ENCODE measurements around the gene SMYD3. TPM values are rescaled to one million over a fixed set of nuclear protein-coding genes. Genes with fewer than 3 reads are reported as not detected.

SMYD3 gene
- total RNA-seq, 1 experiment from 2014 or later = 17.4 TPM

GRCh38 chr1:246396322-246396721 lies 110.8 kb downstream of the SMYD3 start:
- no peak overlapping the region for H3K27ac ChIP-seq (ENCODE audit: low read length)
- CTCF ChIA-PET = no interaction called here
- H3K9me3 ChIP-seq (ENCODE audit: control insufficient read depth, insufficient read depth, low read depth, low read length) = no peaks in the 10 kb centered on the region; the same call in 1 of the 2 replicates
- no peaks in the 10 kb centered on the region for H3K36me3 ChIP-seq (ENCODE audit: control insufficient read depth, insufficient read depth, low read length)
- H3K27me3 ChIP-seq (ENCODE audit: control insufficient read depth, insufficient read depth, low read length) = no peaks in the 10 kb centered on the region
- TF ChIP-seq TCF7L2 (IDR thresholded peaks at IDR 0.05; ENCODE audit: low read depth, low read length) (no peak), REST (IDR thresholded peaks at IDR 0.05; ENCODE audit: insufficient read depth in 1 of 2, low read depth in 2 of 2, low read length in 1 of 2) (no peak), POLR2AphosphoS5 (IDR thresholded peaks at IDR 0.05; ENCODE audit: low read depth, low read length) (no peak), SIN3A (IDR thresholded peaks at IDR 0.05; ENCODE audit: borderline replicate concordance, insufficient read depth, low read depth, low read length) (no peak), CTCF (IDR thresholded peaks at IDR 0.05) (no peak)
- H3K4me3 ChIP-seq (ENCODE audit: low read depth in 2 of 2, low read length in 2 of 2) = no peak overlapping the region
- POLR2A ChIA-PET = no interaction called here
- BruUV-seq (replicated peaks) = no TSS peak
- no peaks in the 10 kb centered on the region for H3K4me1 ChIP-seq (ENCODE audit: control insufficient read depth, insufficient read depth, low read length)
- intact Hi-C loops (cut with micrococcal nuclease; ENCODE audit: unreplicated experiment) = no loop called here
- no peak for ATAC-seq
- no peak for DNase-seq (ENCODE audit: low read depth, low spot score)
- in situ Hi-C loops (cut with HindIII; ENCODE audit: low pct_unique_long_range_greater_than_20kb, low sequenced_read_pairs) = no loop called here

- Histone ChIP-seq H3K4me3 (ENCODE audit: low read depth in 2 of 2, low read length in 2 of 2) (no peak overlapping the region), H3K27me3 (ENCODE audit: control insufficient read depth, insufficient read depth, low read length) (no peaks in the 10 kb centered on the region), H3K4me1 (ENCODE audit: control insufficient read depth, insufficient read depth, low read length) (no peaks in the 10 kb centered on the region), H3K36me3 (ENCODE audit: control insufficient read depth, insufficient read depth, low read length) (no peaks in the 10 kb centered on the region), H3K9me3 (ENCODE audit: control insufficient read depth, insufficient read depth, low read depth, low read length) (peaks cover 5% of the 10 kb centered on the region; the same call in 1 of the 2 replicates), H3K27ac (ENCODE audit: low read length) (no peak overlapping the region)
- ChIA-PET POLR2A (interaction anchor here (0.6 kb wide), 1 partner anchor 1532 kb away, joined by 4 read pairs; no protein-coding TSS in a partner anchor), CTCF (no interaction called here)
- no TSS peak for BruUV-seq (replicated peaks)
- ATAC-seq (no peak), DNase-seq (ENCODE audit: low read depth, low spot score) (no peak)
- TF ChIP-seq POLR2AphosphoS5 (IDR thresholded peaks at IDR 0.05; ENCODE audit: low read depth, low read length) (no peak), CTCF (IDR thresholded peaks at IDR 0.05) (no peak), TCF7L2 (IDR thresholded peaks at IDR 0.05; ENCODE audit: low read depth, low read length) (no peak), REST (IDR thresholded peaks at IDR 0.05; ENCODE audit: insufficient read depth in 1 of 2, low read depth in 2 of 2, low read length in 1 of 2) (no peak), SIN3A (IDR thresholded peaks at IDR 0.05; ENCODE audit: borderline replicate concordance, insufficient read depth, low read depth, low read length) (no peak)
- in situ Hi-C loops (cut with HindIII; ENCODE audit: low pct_unique_long_range_greater_than_20kb, low sequenced_read_pairs) (no loop called here), intact Hi-C loops (cut with micrococcal nuclease; ENCODE audit: unreplicated experiment) (no loop called here)
These were observed 113.0 kb downstream of the SMYD3 start for GRCh38 chr1:246394121-246394520.

Measured in Panc1 (cell line).